Glutamatergic neuron (in vitro differentiated cells): ENCODE data around the gene GGT1. TPM values are rescaled to one million over a fixed set of nuclear protein-coding genes. Genes with fewer than 3 reads are reported as not detected.
A peak's percentile ranks its signal among the peaks of the same experiment; 100 is the strongest.

ENCODE experiments used
- DNase-seq: peaks from one replicate; pipeline ENCODE4 v3.0.0; 2022
- H3K27ac Mint-ChIP-seq: one replicate; pipeline ENCODE4 v1.8.0; 2020; ENCODE audit warnings: mild to moderate bottlenecking, mixed read lengths, inconsistent platforms; ENCODE audit not compliant: unreplicated experiment
- H3K27me3 Mint-ChIP-seq: one replicate; pipeline ENCODE4 v1.8.0; 2020; ENCODE audit warnings: mild to moderate bottlenecking, moderate library complexity, mixed read lengths, inconsistent platforms; ENCODE audit not compliant: unreplicated experiment
- H3K36me3 Mint-ChIP-seq: one replicate; pipeline ENCODE4 v1.8.0; 2020; ENCODE audit warnings: mild to moderate bottlenecking, mixed read lengths, inconsistent platforms; ENCODE audit not compliant: unreplicated experiment
- H3K4me1 Mint-ChIP-seq: one replicate; pipeline ENCODE4 v1.8.0; 2020; ENCODE audit warnings: mild to moderate bottlenecking, low read depth, mixed read lengths, inconsistent platforms; ENCODE audit not compliant: unreplicated experiment
- H3K4me3 Mint-ChIP-seq: one replicate; pipeline ENCODE4 v1.8.0; 2020; ENCODE audit warnings: mild to moderate bottlenecking, mixed read lengths, inconsistent platforms; ENCODE audit not compliant: unreplicated experiment
- H3K9me3 Mint-ChIP-seq: one replicate; pipeline ENCODE4 v1.8.0; 2020; ENCODE audit warnings: mild to moderate bottlenecking, moderate library complexity, mixed read lengths, inconsistent platforms; ENCODE audit not compliant: unreplicated experiment
- CTCF ChIP-seq: fragments of 200-600 bp; sonication (generic); IDR thresholded peaks from one replicate; pipeline ENCODE4 v1.5.0; 2021; ENCODE audit not compliant: partially characterized antibody, unreplicated experiment
- total RNA-seq: library from RNA; stranded (reverse); fragmentation: NEBNext Ultra II Directional; extraction: Animal tissue kit (Norgen Biotek cat#: 25700); gene quantifications from one replicate; pipeline ENCODE4 v1.2.1, GENCODE V29; 2021; ENCODE audit not compliant: unreplicated experiment

The GGT1 gene
- total RNA-seq, 1 donor from 2014 or later, result 3.1 TPM

- TF ChIP-seq CTCF, result no peak
- Mint-ChIP-seq H3K4me1 (peaks cover 7% of the 10 kb centered on the region), H3K36me3 (no peaks in the 10 kb centered on the region)
Observed at GRCh38 chr22:24588381-24588756, 14.6 kb upstream of the GGT1 start.

GRCh38 chr22:24588757-24589481 is 14.1 kb upstream of the GGT1 start:
- no peak for DNase-seq
- Mint-ChIP-seq H3K27ac (no peak overlapping the region), H3K4me1 (peaks cover 7% of the 10 kb centered on the region), H3K4me3 (no peak overlapping the region), H3K9me3 (peaks cover 6% of the 10 kb centered on the region), H3K36me3 (no peaks in the 10 kb centered on the region), H3K27me3 (peaks cover 3% of the 10 kb centered on the region)
- no peak for TF ChIP-seq CTCF

More at GRCh38 chr22:24588381-24588756, 14.6 kb upstream of the GGT1 start:
- no peak overlapping the region for H3K27ac Mint-ChIP-seq
- peaks cover 4% of the 10 kb centered on the region for H3K9me3 Mint-ChIP-seq
- H3K27me3 Mint-ChIP-seq, result peaks cover 3% of the 10 kb centered on the region
- H3K4me3 Mint-ChIP-seq, result no peak overlapping the region
- no peak for DNase-seq

- peaks cover 6% of the 10 kb centered on the region for H3K9me3 Mint-ChIP-seq
- H3K27ac Mint-ChIP-seq, result no peak overlapping the region
- H3K27me3 Mint-ChIP-seq, result peaks cover 4% of the 10 kb centered on the region
- H3K36me3 Mint-ChIP-seq, result no peaks in the 10 kb centered on the region
- no peak for TF ChIP-seq CTCF
- peaks cover 7% of the 10 kb centered on the region for H3K4me1 Mint-ChIP-seq
- H3K4me3 Mint-ChIP-seq, result no peak overlapping the region
- no peak for DNase-seq
Observed at GRCh38 chr22:24589518-24590030, 13.4 kb upstream of the GGT1 start.

GRCh38 chr22:24590596-24591173 is 12.3 kb upstream of the GGT1 start:
- DNase-seq, result no peak
- Mint-ChIP-seq H3K36me3 (no peaks in the 10 kb centered on the region), H3K9me3 (peaks cover 6% of the 10 kb centered on the region), H3K27me3 (peaks cover 5% of the 10 kb centered on the region), H3K4me1 (peaks cover 8% of the 10 kb centered on the region), H3K27ac (no peak overlapping the region), H3K4me3 (peak overlapping the region; percentile 34)
- no peak for TF ChIP-seq CTCF

GRCh38 chr22:24591286-24591830 is 11.6 kb upstream of the GGT1 start:
- peaks cover 6% of the 10 kb centered on the region for H3K9me3 Mint-ChIP-seq
- H3K4me3 Mint-ChIP-seq, result peak overlapping the region; percentile 42
- TF ChIP-seq CTCF, result no peak
- peaks cover 5% of the 10 kb centered on the region for H3K27me3 Mint-ChIP-seq
- H3K4me1 Mint-ChIP-seq, result peaks cover 8% of the 10 kb centered on the region
- H3K27ac Mint-ChIP-seq, result no peak overlapping the region
- no peaks in the 10 kb centered on the region for H3K36me3 Mint-ChIP-seq
- DNase-seq, result no peak
